HG02840 (cell line): ENCODE measurements around the gene KRT8.
"Not testable (repeated sequence)": the region's sequence is repeated elsewhere in the genome, so short reads cannot be mapped to it uniquely, and the experiment has no call there.

ENCODE experiments used
- ATAC-seq: cut with Tn5 transposase; IDR thresholded peaks from one replicate; pipeline ENCODE4 v1.9.1; 2021; ENCODE audit warnings: mild to moderate bottlenecking, moderate library complexity, moderate number of reproducible peaks; ENCODE audit not compliant: unreplicated experiment, low FRiP score

The KRT8 gene

DNA sequence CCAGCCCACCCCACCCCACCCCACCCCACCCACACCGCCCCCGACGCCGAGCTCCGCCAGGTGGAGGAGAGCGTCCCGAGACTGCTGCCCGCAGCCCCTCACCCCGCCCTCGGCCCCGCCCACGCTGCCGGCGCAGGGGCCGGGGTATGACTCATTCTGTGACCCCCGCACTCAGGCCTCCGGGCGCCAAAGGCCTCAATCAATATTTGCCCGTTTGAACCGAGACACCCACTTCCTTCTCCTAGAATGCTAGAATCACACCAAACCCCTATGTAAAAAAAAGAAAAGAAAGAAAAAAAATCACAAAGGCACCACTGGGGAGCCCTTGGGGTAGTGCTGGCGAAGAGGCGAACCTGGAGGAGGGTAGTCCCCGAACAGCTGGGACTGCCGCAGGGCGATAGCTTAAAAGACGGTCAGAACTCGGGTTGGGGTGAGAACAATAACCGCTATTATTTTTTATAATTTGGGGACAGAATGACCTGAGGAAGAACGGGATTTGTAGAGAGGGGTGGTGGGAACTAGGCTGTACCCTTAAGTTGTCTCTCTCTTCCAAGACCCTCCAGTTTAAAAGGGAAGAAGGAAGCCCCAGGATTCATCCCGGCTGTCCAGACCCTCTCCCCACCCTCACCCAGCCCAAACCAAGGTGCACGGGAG lies 894 bp downstream of the KRT8 start:
- ATAC-seq: no peak

DNA sequence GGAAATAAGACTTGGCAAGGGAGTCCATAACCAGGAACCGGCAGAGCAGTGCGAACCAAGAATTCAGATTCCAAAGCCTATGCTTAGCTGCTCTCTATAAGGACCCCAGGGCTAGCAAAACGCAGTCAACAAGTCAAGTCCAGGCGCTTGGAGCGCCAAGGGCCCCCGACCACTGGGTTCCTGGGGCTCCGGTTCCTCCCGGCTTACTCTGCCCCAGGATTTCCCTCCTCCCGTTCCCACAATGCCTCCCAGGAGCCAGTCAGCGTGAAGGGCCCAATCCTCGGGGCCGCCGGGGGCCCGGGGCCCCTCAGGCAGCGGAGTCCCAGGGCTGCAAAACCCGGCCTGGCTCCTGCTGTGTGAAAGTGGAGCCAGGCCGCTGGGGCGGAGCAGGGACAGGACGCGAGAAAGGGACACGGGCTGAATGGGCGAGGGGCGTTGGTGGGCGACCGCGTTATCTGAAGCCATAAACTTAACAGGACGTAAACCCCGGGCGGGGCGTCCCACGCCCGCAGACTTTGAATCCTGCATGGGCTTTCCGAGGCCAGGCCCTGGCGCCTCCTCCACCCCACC lies 1.5 kb downstream of the KRT8 start:
- ATAC-seq: no peak

- ATAC-seq: no peak
Observed at GRCh38 chr12:52901715-52902541, 2.9 kb downstream of the KRT8 start.

DNA sequence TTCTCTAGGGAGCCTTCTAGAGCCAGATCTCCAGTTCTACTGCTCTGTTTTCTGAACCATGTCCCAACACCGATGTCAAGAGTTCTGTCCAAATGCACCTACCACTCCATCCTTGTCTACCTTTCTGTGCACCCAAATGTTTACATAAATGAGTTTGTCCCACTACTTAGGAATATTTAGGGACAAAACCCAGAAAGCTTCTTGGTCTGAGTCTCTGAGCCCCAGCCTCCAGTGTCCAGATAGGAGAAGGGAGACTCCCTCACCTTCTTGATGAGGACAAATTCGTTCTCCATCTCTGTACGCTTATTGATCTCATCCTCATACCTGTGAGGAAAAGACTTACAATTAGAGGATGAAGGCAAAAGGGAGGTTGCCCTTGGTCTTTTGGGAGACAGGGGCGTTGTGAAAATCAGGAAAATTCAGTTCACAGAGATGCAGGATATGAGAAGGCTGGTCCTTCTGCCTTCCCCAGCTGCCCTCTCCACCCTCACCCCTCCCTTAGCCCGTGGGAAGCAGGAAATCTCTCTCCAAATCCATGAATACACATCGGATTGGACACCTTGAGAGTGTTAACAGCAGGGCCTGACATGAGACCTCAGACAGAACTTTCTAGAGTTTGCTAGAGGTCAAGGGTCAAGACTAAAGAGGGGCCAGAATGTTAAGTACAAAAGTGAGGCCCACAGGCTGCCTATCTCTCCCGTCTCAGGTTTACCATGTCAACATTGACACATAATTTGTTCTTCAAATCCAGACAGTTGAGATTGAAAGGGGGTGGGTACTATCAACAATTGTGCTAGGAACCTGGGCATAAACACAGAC lies 3.8 kb downstream of the KRT8 start:
- ATAC-seq: no peak

DNA sequence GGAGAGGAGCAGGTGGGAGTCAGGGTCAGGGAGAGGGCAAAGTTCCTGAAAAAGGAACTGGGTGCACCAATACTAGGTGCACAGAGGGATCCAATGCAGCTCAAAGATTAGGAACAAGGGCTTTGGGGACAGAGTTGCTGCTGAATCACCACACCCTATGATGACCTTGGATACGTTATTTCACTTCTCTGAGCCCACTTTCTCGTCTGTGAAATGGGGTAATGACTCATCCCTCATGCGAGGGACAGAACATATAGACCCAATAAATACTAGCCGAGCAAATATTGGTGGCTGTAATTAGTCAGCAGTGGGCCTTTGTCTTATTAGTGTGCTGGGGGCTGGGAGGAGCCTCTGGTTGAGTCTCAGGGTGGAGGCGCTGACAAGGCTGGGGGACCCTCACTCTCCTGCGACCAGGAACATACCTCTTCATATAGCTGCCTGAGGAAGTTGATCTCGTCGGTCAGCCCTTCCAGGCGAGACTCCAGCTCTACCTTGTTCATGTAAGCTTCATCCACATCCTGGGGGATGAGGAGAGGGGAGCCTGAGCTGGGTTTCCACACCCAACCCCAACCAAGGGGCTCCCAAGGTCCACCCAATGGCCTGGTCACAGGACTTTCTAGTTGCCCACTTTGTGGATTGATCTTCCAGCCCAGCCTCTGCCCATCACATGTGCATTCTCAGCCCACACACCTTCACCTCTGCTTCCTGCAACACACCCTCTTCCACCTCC lies 4.5 kb downstream of the KRT8 start:
- ATAC-seq: no peak

DNA sequence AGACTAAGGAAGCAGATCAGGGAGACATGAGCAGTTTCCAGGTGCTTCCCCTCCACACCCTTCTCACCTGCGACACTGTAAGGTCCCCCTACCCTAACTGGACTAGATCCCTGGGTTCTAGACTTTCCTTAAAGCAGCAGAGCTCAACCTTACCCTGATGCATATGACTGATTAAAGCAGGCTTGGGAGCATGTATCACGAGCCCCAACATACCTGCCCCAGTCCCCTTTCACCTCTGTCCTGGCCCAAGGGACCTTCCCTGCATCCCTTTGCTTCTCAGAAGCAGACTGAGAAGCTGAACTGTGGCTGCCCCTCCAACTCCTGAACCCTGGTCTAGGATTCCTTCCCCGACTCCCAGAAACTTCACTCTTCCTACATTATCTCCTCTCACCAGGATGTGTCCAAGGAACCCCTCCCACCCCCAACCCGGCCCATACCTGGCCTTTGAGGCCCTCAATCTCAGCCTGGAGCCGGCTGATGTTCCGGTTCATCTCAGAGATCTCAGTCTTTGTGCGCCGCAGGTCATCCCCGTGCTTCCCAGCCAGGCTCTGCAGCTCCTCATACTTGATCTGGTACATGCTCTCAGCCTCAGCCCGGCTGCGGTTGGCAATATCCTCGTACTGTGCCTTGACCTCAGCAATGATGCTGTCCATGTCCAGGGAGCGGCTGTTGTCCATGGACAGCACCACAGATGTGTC lies 5.4 kb downstream of the KRT8 start:
- no peak for ATAC-seq

- ATAC-seq: no peak
Observed at GRCh38 chr12:52896190-52897100, 8.4 kb downstream of the KRT8 start.

GRCh38 chr12:52895726-52896189 lies 9.1 kb downstream of the KRT8 start:
- ATAC-seq: no peak

- ATAC-seq: no peak
Observed at GRCh38 chr12:52892974-52893373, 11.9 kb downstream of the KRT8 start.

GRCh38 chr12:52892207-52892852 lies 12.5 kb downstream of the KRT8 start:
- no peak for ATAC-seq

DNA sequence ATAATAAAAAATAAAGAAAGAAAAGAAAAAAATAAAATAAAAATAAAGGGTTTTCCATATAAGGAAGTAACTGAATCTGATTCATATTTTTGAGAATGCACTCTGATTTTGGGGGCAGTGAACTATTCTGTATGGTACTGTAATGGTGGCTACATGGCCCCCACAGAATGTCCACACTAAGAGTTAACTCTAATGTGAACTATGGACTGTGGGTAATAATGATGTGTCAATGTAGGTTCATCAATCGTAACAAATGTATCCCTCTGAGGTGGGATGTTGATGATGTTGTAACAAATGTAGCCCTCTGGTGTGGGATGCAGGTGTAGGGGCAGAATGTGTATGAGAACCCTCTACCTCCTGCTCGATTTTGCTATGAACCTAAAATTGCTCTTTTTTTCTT lies 13.8 kb downstream of the KRT8 start:
- ATAC-seq: no peak

DNA sequence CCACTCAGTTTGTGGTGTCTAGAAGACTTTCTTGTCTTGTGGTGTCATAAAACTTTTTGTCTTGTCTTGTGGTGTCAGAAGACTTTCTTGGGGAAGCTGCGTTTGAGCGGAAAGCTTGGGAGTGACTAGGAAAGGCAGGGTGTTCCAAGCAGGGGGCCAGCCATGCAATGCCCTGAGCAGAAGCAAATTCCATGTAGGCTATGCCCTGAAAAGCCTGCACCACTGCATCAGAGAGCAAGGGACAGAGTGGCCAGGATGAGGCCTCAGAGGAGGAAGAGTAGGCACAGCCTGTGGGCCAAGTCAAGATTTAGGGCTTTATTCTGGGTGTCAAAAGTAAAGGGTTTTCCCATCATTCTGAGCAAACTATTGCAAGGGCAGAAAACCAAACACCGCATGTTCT lies 14.5 kb downstream of the KRT8 start:
- ATAC-seq: no peak

- ATAC-seq: no peak
Observed at GRCh38 chr12:52884526-52885293, 20.2 kb downstream of the KRT8 start.

- not testable (repeated sequence) for ATAC-seq
Observed at GRCh38 chr12:52880499-52880898, 24.4 kb downstream of the KRT8 start.

GRCh38 chr12:52879394-52880351 lies 25.2 kb downstream of the KRT8 start:
- ATAC-seq: no peak
